Pancreas (tissue), 10 donors: ENCODE results near the gene OR7C1. TPM values are rescaled to one million over a fixed set of nuclear protein-coding genes. Genes with fewer than 3 reads are reported as not detected.
A peak's percentile ranks its signal among the peaks of the same experiment; 100 is the strongest.
"Not testable (repeated sequence)": the region's sequence is repeated elsewhere in the genome, so short reads cannot be mapped to it uniquely, and the experiment has no call there.

Experiments
- ATAC-seq, 4 donors: fragments of 200-7000 bp; cut with Tn5 transposase; one replicate each; pipeline versions ENCODE4 v1.8.0 to v1.9.1; 2020; ENCODE audit warnings: mild to moderate bottlenecking in 4 of 4, moderate library complexity in 4 of 4
- DNase-seq, 6 donors: peaks; one replicate each; pipeline ENCODE4 v3.0.0-alpha.2; 2020
- FAIRE-seq: peaks from 2 replicates; lab custom pipeline; 2012; peaks lifted over from hg19 to GRCh38; lab: Jason Lieb, UNC
- H3K27ac ChIP-seq, 4 donors: fragments of 200-600 bp; sonication (generic); 1 replicate in 3 of 4; 2 replicates in 1 of 4; pipeline versions ENCODE4 v1.5.0 to v1.8.0; 2020
- H3K27me3 ChIP-seq, 4 donors: fragments of 200-600 bp; one replicate each; pipeline ENCODE4 v1.8.0; 2021
- H3K36me3 ChIP-seq, 3 donors: fragments of 200-600 bp; sonication (generic) in 1 of 3; one replicate each; pipeline versions ENCODE4 v1.5.0 to v1.8.0; 2020 to 2021
- H3K4me1 ChIP-seq, 3 donors: fragments of 200-600 bp; one replicate each; pipeline ENCODE4 v1.8.0; 2021
- H3K4me3 ChIP-seq, 4 donors: fragments of 200-600 bp; sonication (generic) in 2 of 4; one replicate each; pipeline versions ENCODE4 v1.5.0 to v1.8.0; 2020 to 2021
- H3K9me3 ChIP-seq, 4 donors: fragments of 200-600 bp; one replicate each; pipeline ENCODE4 v1.8.0; 2021
- WGBS, 2 donors: extraction: QIAGEN DNeasy Blood & Tissue Kit; methylation state at CpG; one replicate each; pipeline ENCODE4 v1.1.7; 2013; 5-methylcytosine and 5-hydroxymethylcytosine counted together
- intact Hi-C, 3 donors: fragments of 100-400 bp; cut with DNase I; formaldehyde crosslinking; loops; one replicate each; pipeline versions ENCODE4 v1.11.1 to v1.14.2; 2022
- polyA plus RNA-seq, 2 donors: library from polyadenylated mRNA; stranded (reverse); fragments of 200-250 nt; gene quantifications; one replicate each; pipeline ENCODE4 v1.2.3, GENCODE V29; 2013
- total RNA-seq, 6 donors: library from RNA; stranded (reverse); fragmentation: NEBNext Ultra II Directional in 4 of 6; extraction: Animal tissue kit (Norgen Biotek cat#: 25700) in 4 of 6; gene quantifications; one replicate each; pipeline versions ENCODE4 v1.2.1 to v1.2.4, GENCODE V29; 2021 to 2023
- TF ChIP-seq, protein P1 (sequence below), 4 donors: fragments of 200-600 bp; sonication (generic) in 3 of 4; IDR thresholded peaks; one replicate each; pipeline versions ENCODE4 v1.5.0 to v1.8.0; 2021; ENCODE audit warnings: antibody characterized with exemption in 4 of 4
- donor health status: healthy with polysubstance abuse.
- donor health status: DM: no; HTN: no; CAD: no; lungs with moderate emphysema.
- donor health status: DM: no; HTN: no; CAD: no.
- donor health status: control.
- donor health status: control.
- donor health status: Bipolar disorder and iron deficiency.
- donor health status: DM: yes; HTN: yes; CAD: no.
- donor health status: DM: no; HTN: no; CAD: no.
- donor health status: DM: no; HTN: no; CAD: no.
- donor health status: DM: yes; HTN: yes; CAD: no.

OR7C1 gene
- total and polyA plus RNA-seq, 8 donors = 0.03 TPM; not detected in 7

- H3K27ac ChIP-seq = no peak overlapping the region
- FAIRE-seq = no peak
- H3K27me3 ChIP-seq = no peaks in the 10 kb centered on the region
- no peak for DNase-seq
- no peak overlapping the region for H3K4me3 ChIP-seq
- WGBS, 2 donors = 34 to 42% methylated on average over 5 of the region's 5 CpGs
- TF ChIP-seq, protein P1, sequence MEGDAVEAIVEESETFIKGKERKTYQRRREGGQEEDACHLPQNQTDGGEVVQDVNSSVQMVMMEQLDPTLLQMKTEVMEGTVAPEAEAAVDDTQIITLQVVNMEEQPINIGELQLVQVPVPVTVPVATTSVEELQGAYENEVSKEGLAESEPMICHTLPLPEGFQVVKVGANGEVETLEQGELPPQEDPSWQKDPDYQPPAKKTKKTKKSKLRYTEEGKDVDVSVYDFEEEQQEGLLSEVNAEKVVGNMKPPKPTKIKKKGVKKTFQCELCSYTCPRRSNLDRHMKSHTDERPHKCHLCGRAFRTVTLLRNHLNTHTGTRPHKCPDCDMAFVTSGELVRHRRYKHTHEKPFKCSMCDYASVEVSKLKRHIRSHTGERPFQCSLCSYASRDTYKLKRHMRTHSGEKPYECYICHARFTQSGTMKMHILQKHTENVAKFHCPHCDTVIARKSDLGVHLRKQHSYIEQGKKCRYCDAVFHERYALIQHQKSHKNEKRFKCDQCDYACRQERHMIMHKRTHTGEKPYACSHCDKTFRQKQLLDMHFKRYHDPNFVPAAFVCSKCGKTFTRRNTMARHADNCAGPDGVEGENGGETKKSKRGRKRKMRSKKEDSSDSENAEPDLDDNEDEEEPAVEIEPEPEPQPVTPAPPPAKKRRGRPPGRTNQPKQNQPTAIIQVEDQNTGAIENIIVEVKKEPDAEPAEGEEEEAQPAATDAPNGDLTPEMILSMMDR (IDR thresholded peaks at IDR 0.05) = no peak
- no peaks in the 10 kb centered on the region for H3K9me3 ChIP-seq
- no peak for ATAC-seq
- H3K4me1 ChIP-seq = no peaks in the 10 kb centered on the region
- H3K36me3 ChIP-seq = no peaks in the 10 kb centered on the region
- intact Hi-C loops = no loop called here
Measured at GRCh38 chr19:14779151-14779550, 55.8 kb downstream of the OR7C1 start.

DNA sequence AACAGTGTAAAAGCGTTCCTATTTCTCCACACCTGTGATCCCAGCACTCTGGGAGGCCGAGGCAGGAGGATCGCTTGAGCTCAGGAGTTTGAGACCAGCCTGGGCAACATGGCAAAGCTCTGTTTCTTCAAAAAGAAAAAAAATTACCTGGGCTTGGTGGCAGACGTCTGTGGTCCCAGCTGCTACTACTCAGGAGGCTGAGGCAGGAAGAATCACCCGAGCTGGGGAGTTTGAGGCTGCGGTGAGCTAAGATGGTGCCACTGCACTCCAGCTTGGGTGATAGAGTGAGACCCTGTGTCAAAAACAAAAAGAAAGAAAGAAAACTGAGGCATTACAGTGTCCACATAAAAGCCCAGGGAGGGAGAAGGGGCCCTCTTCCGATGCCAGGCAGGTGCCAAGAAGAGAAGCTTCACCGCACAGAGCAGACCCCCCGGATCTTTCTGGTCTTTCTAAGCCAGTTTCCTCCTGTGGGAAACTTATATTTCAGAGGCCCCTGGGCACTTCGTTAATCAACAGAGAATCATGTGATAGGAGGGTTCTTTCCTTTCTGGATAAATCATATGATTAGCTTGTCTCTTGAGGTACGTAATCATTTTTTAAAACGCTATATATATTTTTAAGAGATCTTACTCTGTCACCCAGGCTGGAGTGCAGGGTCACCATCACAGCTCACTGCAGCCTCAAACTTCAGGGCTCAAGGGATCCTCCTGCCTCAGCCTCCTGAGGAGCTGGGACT, 56.7 kb downstream of the OR7C1 start, which contains the start of gene ADGRE2:
Gene ADGRE2 (minus strand): TSS at position 451 of the 736 bp plus-strand sequence. CDS start 1,804 bp downstream, outside the sequence.
- ATAC-seq, H3K27me3 ChIP-seq, DNase-seq, H3K9me3 ChIP-seq, FAIRE-seq, H3K36me3 ChIP-seq, H3K4me3 ChIP-seq, H3K27ac ChIP-seq, H3K4me1 ChIP-seq, intact Hi-C loops: not testable (repeated sequence)
- WGBS, 2 donors = 63 to 71% methylated on average over 12 of the region's 12 CpGs

DNA sequence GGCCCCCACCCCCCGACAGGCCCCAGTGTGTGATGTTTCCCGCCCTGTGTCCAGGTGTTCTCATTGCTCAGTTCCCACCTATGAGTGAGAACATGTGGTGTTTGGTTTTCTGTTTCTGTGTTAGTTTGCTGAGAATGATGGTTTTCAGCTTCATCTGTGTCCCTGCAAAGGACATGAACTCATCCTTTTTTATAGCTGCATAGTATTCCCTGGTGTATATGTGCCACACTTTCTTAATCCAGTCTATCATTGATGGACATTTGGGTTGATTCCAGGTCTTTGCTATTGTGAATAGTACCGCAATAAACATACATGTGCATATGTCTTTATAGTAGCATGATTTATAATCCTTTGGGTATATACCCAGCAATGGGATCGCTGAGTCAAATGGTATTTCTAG, 57.3 kb downstream of the OR7C1 start:
- FAIRE-seq, H3K4me1 ChIP-seq, H3K27me3 ChIP-seq, intact Hi-C loops, DNase-seq, ATAC-seq, H3K36me3 ChIP-seq, H3K4me3 ChIP-seq, H3K27ac ChIP-seq, H3K9me3 ChIP-seq: not testable (repeated sequence)
- 69 to 74% methylated on average over 4 of the region's 4 CpGs for WGBS, 2 donors

DNA sequence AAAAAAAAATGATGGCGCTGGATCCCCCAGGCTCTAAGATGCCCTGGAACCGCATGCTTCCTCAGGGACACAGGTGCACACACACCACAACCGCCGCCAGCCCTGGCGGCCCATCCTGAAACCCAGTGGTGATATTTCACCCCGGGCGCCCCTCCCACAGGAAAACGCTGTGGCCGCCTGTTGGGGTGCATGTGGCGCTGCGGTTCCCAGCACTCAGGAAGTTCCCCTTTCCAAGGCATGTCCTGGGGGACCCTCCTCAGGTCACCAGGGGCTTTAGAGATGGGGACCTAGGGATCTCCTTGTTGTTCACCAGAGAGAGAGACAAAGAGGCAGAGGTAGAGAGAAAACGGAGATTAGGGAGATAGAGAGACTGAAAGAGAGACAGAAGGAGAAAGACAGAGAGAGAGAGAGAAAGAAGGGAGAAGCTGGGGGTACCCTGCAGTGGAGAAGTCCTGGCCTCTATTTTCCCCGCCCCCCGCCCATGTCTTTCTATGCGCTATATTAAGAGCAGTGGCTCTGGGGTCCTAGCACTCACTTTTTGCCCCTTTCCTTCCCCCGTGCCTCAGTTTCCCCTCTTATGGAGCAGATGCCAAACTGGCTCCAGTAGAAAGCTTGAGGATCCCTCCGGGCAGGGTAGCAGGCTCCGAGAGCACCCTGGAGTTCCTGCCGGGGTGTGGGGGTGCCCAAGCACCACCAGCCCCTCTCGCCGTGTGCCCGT, 59.0 kb downstream of the OR7C1 start:
- no peaks in the 10 kb centered on the region for H3K36me3 ChIP-seq
- no peaks in the 10 kb centered on the region for H3K9me3 ChIP-seq
- H3K4me3 ChIP-seq = peak overlapping the region in 1 of 4 donors; percentile 23
- H3K27ac ChIP-seq = no peak overlapping the region
- FAIRE-seq = no peak
- H3K27me3 ChIP-seq = no peaks in the 10 kb centered on the region
- DNase-seq = no peak
- intact Hi-C loops = no loop called here
- TF ChIP-seq, protein P1 (IDR thresholded peaks at IDR 0.05) = no peak
- H3K4me1 ChIP-seq = no peaks in the 10 kb centered on the region
- WGBS, 2 donors = 5 to 10% methylated on average over 22 of the region's 22 CpGs
- peak in 1 of 4 donors; percentile 46 for ATAC-seq

DNA sequence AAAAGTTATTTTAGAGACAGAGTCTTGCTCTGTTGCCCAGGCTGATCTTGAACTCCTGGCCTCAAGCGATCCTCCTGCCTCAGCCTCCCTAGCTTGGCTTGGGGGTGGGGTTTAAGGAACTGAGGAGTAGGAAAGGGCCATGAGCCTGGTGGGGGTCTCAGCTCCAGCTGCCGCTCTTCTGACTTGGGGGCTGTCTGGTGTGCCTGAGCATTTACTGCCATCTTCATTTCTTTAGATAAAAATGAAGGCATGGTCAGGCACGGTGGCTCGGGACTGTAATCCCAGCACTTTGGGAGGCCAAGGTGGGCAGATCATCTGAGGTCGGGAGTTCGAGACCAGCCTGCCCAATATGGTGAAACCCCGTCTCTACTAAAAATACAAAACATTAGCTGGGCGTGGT, 59.7 kb downstream of the OR7C1 start:
- H3K4me3 ChIP-seq = peak overlapping the region in 1 of 4 donors; percentile 23
- H3K27me3 ChIP-seq, H3K36me3 ChIP-seq, H3K27ac ChIP-seq, H3K4me1 ChIP-seq, ATAC-seq, DNase-seq, intact Hi-C loops, FAIRE-seq, H3K9me3 ChIP-seq: not testable (repeated sequence)
- 64 to 74% methylated on average over 8 of the region's 8 CpGs for WGBS, 2 donors

- DNase-seq (peak in 1 of 6 donors; percentile 6), FAIRE-seq (no peak), ATAC-seq (no peak)
- no peaks in the 10 kb centered on the region for H3K4me1 ChIP-seq
- 61 to 62% methylated on average over 10 of the region's 10 CpGs for WGBS, 2 donors
- no peak overlapping the region for H3K27ac ChIP-seq
- H3K9me3 ChIP-seq = no peaks in the 10 kb centered on the region
- no peaks in the 10 kb centered on the region for H3K27me3 ChIP-seq
- intact Hi-C loops = no loop called here
- H3K4me3 ChIP-seq = no peak overlapping the region
- H3K36me3 ChIP-seq = no peaks in the 10 kb centered on the region
- TF ChIP-seq, protein P1 (IDR thresholded peaks at IDR 0.05) = no peak
Measured at GRCh38 chr19:14774373-14774772, 60.6 kb downstream of the OR7C1 start.

GRCh38 chr19:14773722-14774121, 61.3 kb downstream of the OR7C1 start:
- FAIRE-seq, intact Hi-C loops, H3K36me3 ChIP-seq, ATAC-seq, H3K4me3 ChIP-seq, H3K27ac ChIP-seq, H3K9me3 ChIP-seq, H3K4me1 ChIP-seq, H3K27me3 ChIP-seq: not testable (repeated sequence)
- DNase-seq = peak in 1 of 6 donors; percentile 11
- 50 to 65% methylated on average over 8 to 9 of the region's 9 CpGs for WGBS, 2 donors
